ENCODE measurements around the gene HSH2D. TPM values are rescaled to one million over a fixed set of nuclear protein-coding genes. Genes with fewer than 3 reads are reported as not detected.

The HSH2D gene
- total and polyA plus RNA-seq, 2 experiments from 2014 or later = 3.5 to 4.0 TPM

- Histone ChIP-seq H2AFZ (no peak overlapping the region), H3K9me2 (replicated peaks; ENCODE audit: insufficient read depth) (no peaks in the 10 kb centered on the region), H3K79me2 (no peaks in the 10 kb centered on the region), H3K4me1 (ENCODE audit: insufficient read depth) (no peaks in the 10 kb centered on the region), H3K27ac (no peak overlapping the region), H3K4me2 (no peak overlapping the region), H3K27me3 (no peaks in the 10 kb centered on the region), H4K20me1 (ENCODE audit: insufficient read depth, poor library complexity, severe bottlenecking) (no peaks in the 10 kb centered on the region), H3K9me3 (ENCODE audit: low read depth) (no peaks in the 10 kb centered on the region), H3K36me3 (replicated peaks; ENCODE audit: insufficient read depth, low read depth) (no peaks in the 10 kb centered on the region), H3K4me3 (no peak overlapping the region)
- TF ChIP-seq CTCF (IDR thresholded peaks at IDR 0.05; ENCODE audit: poor library complexity) = no peak
- TF ChIP-seq EZH2phosphoT487 (IDR thresholded peaks at IDR 0.05; ENCODE audit: low read depth, severe bottlenecking, unreplicated experiment) = no peak
- TF ChIP-seq EZH2 (IDR thresholded peaks at IDR 0.05; ENCODE audit: borderline replicate concordance) = no peak
- 76% methylated on average over 6 of the region's 6 CpGs for WGBS (ENCODE audit: low lambda C conversion rate, missing lambda C conversion rate)
- DNase-seq (ENCODE audit: low spot score) = no peak
Observed at GRCh38 chr19:16160445-16160942, 17.0 kb downstream of the HSH2D start.

GRCh38 chr19:16160943-16161560 lies 17.6 kb downstream of the HSH2D start:
- Histone ChIP-seq H3K27ac (peak overlapping the region; percentile 67), H3K4me2 (peak overlapping the region; percentile 23), H3K27me3 (no peaks in the 10 kb centered on the region), H3K9me3 (ENCODE audit: low read depth) (no peaks in the 10 kb centered on the region), H3K9me2 (replicated peaks; ENCODE audit: insufficient read depth) (no peaks in the 10 kb centered on the region), H3K4me1 (ENCODE audit: insufficient read depth) (no peaks in the 10 kb centered on the region), H3K79me2 (no peaks in the 10 kb centered on the region), H3K4me3 (no peak overlapping the region), H4K20me1 (ENCODE audit: insufficient read depth, poor library complexity, severe bottlenecking) (no peaks in the 10 kb centered on the region), H2AFZ (no peak overlapping the region), H3K36me3 (replicated peaks; ENCODE audit: insufficient read depth, low read depth) (no peaks in the 10 kb centered on the region)
- 62% methylated on average over 14 of the region's 14 CpGs for WGBS (ENCODE audit: low lambda C conversion rate, missing lambda C conversion rate)
- no peak for TF ChIP-seq EZH2 (IDR thresholded peaks at IDR 0.05; ENCODE audit: borderline replicate concordance)
- no peak for TF ChIP-seq CTCF (IDR thresholded peaks at IDR 0.05; ENCODE audit: poor library complexity)
- TF ChIP-seq EZH2phosphoT487 (IDR thresholded peaks at IDR 0.05; ENCODE audit: low read depth, severe bottlenecking, unreplicated experiment) = no peak
- peak; percentile 43 for DNase-seq (ENCODE audit: low spot score)

GRCh38 chr19:16161840-16162239 lies 18.4 kb downstream of the HSH2D start:
- no peaks in the 10 kb centered on the region for H3K36me3 ChIP-seq (replicated peaks; ENCODE audit: insufficient read depth, low read depth)
- H2AFZ ChIP-seq = no peak overlapping the region
- no peak overlapping the region for H3K4me3 ChIP-seq
- no peaks in the 10 kb centered on the region for H3K4me1 ChIP-seq (ENCODE audit: insufficient read depth)
- H3K4me2 ChIP-seq = no peak overlapping the region
- DNase-seq (ENCODE audit: low spot score) = no peak
- no peaks in the 10 kb centered on the region for H3K9me2 ChIP-seq (replicated peaks; ENCODE audit: insufficient read depth)
- H3K9me3 ChIP-seq (ENCODE audit: low read depth) = no peaks in the 10 kb centered on the region
- H3K79me2 ChIP-seq = no peaks in the 10 kb centered on the region
- H4K20me1 ChIP-seq (ENCODE audit: insufficient read depth, poor library complexity, severe bottlenecking) = no peaks in the 10 kb centered on the region
- TF ChIP-seq EZH2phosphoT487 (IDR thresholded peaks at IDR 0.05; ENCODE audit: low read depth, severe bottlenecking, unreplicated experiment) = no peak
- TF ChIP-seq EZH2 (IDR thresholded peaks at IDR 0.05; ENCODE audit: borderline replicate concordance) = no peak
- no peak for TF ChIP-seq CTCF (IDR thresholded peaks at IDR 0.05; ENCODE audit: poor library complexity)
- 74% methylated on average over 3 of the region's 3 CpGs for WGBS (ENCODE audit: low lambda C conversion rate, missing lambda C conversion rate)
- H3K27me3 ChIP-seq = no peaks in the 10 kb centered on the region
- peak overlapping the region; percentile 67 for H3K27ac ChIP-seq
